Thyroid gland (tissue), 4 donors: Measurements from ENCODE around the gene NEUROD1. TPM values are rescaled to one million over a fixed set of nuclear protein-coding genes. Genes with fewer than 3 reads are reported as not detected.

Experiments used
- DNase-seq, 2 donors: peaks; one replicate each; pipeline ENCODE4 v3.0.0-alpha.2; 2019
- H3K27ac ChIP-seq, 3 donors: fragments of 200-600 bp; sonication (generic); 1 replicate in 2 of 3; 2 replicates in 1 of 3; pipeline ENCODE4 v1.5.1; 2016 to 2019; ENCODE audit warnings: mild to moderate bottlenecking in 1 of 3, moderate library complexity in 1 of 3
- H3K27me3 ChIP-seq: fragments of 200-600 bp; sonication (generic); one replicate; pipeline ENCODE4 v1.5.1; 2019
- H3K36me3 ChIP-seq, 2 donors: fragments of 200-600 bp; sonication (generic); one replicate each; pipeline ENCODE4 v1.5.1; 2016 to 2019
- H3K4me1 ChIP-seq, 2 donors: fragments of 200-600 bp; sonication (generic); one replicate each; pipeline ENCODE4 v1.5.1; 2017 to 2019
- H3K4me3 ChIP-seq, 3 donors: fragments of 200-600 bp; sonication (generic); replicated peaks in 1 of 3; 1 replicate in 2 of 3; 2 replicates in 1 of 3; pipeline ENCODE4 v1.5.1; 2016; ENCODE audit warnings: mild to moderate bottlenecking in 1 of 3
- H3K9me3 ChIP-seq: fragments of 200-600 bp; sonication (generic); one replicate; pipeline ENCODE4 v1.5.1; 2017
- CTCF ChIP-seq, 6 experiments: fragments of 200-600 bp in 3 of 6; fragments of 450-650 bp in 3 of 6; sonication (generic) in 3 of 6; IDR thresholded peaks; one replicate each; pipeline ENCODE4 v1.5.1; 2016 to 2019; ENCODE audit warnings: antibody characterized with exemption in 6 of 6, mild to moderate bottlenecking in 2 of 6, inconsistent platforms in 1 of 6, moderate library complexity in 1 of 6
- POLR2A ChIP-seq, 2 donors: fragments of 450-650 bp; IDR thresholded peaks; one replicate each; pipeline ENCODE4 v1.6.1; 2017; ENCODE audit warnings: antibody characterized with exemption in 2 of 2, mild to moderate bottlenecking in 2 of 2, moderate library complexity in 1 of 2
- WGBS, 2 donors: methylation state at CpG; one replicate each; pipeline ENCODE4 v1.1.5; 2017; 5-methylcytosine and 5-hydroxymethylcytosine counted together
- intact Hi-C: fragments of 100-400 bp; cut with DNase I; formaldehyde crosslinking; loops from one replicate; pipeline ENCODE4 v1.15.1; 2023
- total RNA-seq, 4 donors: library from RNA; depleted of rRNA; stranded (reverse); fragments of >200 nt; gene quantifications; one replicate each; pipeline ENCODE4 v1.2.3, GENCODE V29; 2016

The NEUROD1 gene
- total RNA-seq, 4 donors from 2014 or later = not detected

GRCh38 chr2:181678861-181679543 is 1.3 kb downstream of the NEUROD1 start:
- DNase-seq = no peak
- no peaks in the 10 kb centered on the region for H3K36me3 ChIP-seq
- no peak overlapping the region for H3K4me3 ChIP-seq
- no peak overlapping the region for H3K27ac ChIP-seq
- intact Hi-C loops = no loop called here
- no peaks in the 10 kb centered on the region for H3K9me3 ChIP-seq
- WGBS, 2 donors = 11 to 16% methylated on average over 18 of the region's 18 CpGs
- TF ChIP-seq POLR2A (IDR thresholded peaks at IDR 0.05) = no peak
- TF ChIP-seq CTCF (IDR thresholded peaks at IDR 0.05) = no peak
- peaks cover 37% of the 10 kb centered on the region for H3K27me3 ChIP-seq
- H3K4me1 ChIP-seq = peaks cover 10 to 18% of the 10 kb centered on the region in 2 donors

GRCh38 chr2:181677912-181678586 is 2.3 kb downstream of the NEUROD1 start:
- TF ChIP-seq POLR2A (IDR thresholded peaks at IDR 0.05) (no peak), CTCF (IDR thresholded peaks at IDR 0.05) (no peak)
- 7 to 10% methylated on average over 39 to 41 of the region's 41 CpGs for WGBS, 2 donors
- Histone ChIP-seq H3K27ac (no peak overlapping the region), H3K27me3 (peaks cover 33% of the 10 kb centered on the region), H3K4me1 (peaks cover under 1 to 8% of the 10 kb centered on the region in 2 donors), H3K36me3 (no peaks in the 10 kb centered on the region), H3K4me3 (no peak overlapping the region), H3K9me3 (no peaks in the 10 kb centered on the region)
- peak; percentile 55 to 72 for DNase-seq
- intact Hi-C loops = no loop called here

- no peak for DNase-seq
- Histone ChIP-seq H3K9me3 (no peaks in the 10 kb centered on the region), H3K27me3 (peaks cover 8% of the 10 kb centered on the region), H3K27ac (no peak overlapping the region), H3K4me3 (no peak overlapping the region), H3K36me3 (no peaks in the 10 kb centered on the region), H3K4me1 (peaks cover 0 to under 1% of the 10 kb centered on the region in 2 donors)
- 37 to 38% methylated on average over 4 of the region's 4 CpGs for WGBS, 2 donors
- TF ChIP-seq CTCF (IDR thresholded peaks at IDR 0.05) = no peak
- TF ChIP-seq POLR2A (IDR thresholded peaks at IDR 0.05) = no peak
- intact Hi-C loops = no loop called here
Measured at GRCh38 chr2:181675254-181675653, 5.1 kb downstream of the NEUROD1 start.

GRCh38 chr2:181674461-181674860 is 5.9 kb downstream of the NEUROD1 start:
- Histone ChIP-seq H3K27ac (no peak overlapping the region), H3K36me3 (no peaks in the 10 kb centered on the region), H3K4me1 (no peaks in the 10 kb centered on the region), H3K27me3 (peaks cover 5% of the 10 kb centered on the region), H3K4me3 (no peak overlapping the region), H3K9me3 (no peaks in the 10 kb centered on the region)
- intact Hi-C loops = no loop called here
- no peak for DNase-seq
- TF ChIP-seq POLR2A (IDR thresholded peaks at IDR 0.05) (no peak), CTCF (IDR thresholded peaks at IDR 0.05) (no peak)

GRCh38 chr2:181673173-181673572 is 7.1 kb downstream of the NEUROD1 start:
- Histone ChIP-seq H3K4me3 (no peak overlapping the region), H3K4me1 (no peaks in the 10 kb centered on the region), H3K27ac (no peak overlapping the region), H3K27me3 (peaks cover 4% of the 10 kb centered on the region), H3K9me3 (no peaks in the 10 kb centered on the region), H3K36me3 (no peaks in the 10 kb centered on the region)
- intact Hi-C loops = no loop called here
- 62 to 71% methylated on average over 2 of the region's 2 CpGs for WGBS, 2 donors
- DNase-seq = no peak
- TF ChIP-seq CTCF (IDR thresholded peaks at IDR 0.05) (no peak), POLR2A (IDR thresholded peaks at IDR 0.05) (no peak)
